Measurements from ENCODE around the gene DAP. TPM values are rescaled to one million over a fixed set of nuclear protein-coding genes. Genes with fewer than 3 reads are reported as not detected.

The DAP gene
- total RNA-seq, 1 experiment from 2014 or later = 47.7 TPM

DNA sequence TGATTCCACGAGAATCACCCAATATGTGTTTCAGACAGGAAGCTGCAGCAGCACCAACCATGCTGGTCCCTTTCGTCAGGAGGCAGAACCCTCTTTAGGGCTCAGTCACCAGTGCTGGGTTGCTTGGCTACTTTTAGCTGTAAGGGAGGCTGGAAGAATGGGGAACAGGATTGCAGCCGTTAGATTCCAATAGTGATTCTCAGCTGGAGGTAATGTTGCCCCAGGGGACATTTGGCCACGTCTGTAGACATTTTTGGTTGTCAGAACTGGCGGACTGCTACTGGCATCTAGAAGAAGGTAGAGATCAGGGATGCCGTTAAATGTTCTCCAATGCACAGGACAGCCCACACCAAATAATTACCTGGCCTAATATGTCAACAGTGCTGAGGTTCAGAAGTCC, 115.4 kb downstream of the DAP start:
- Mint-ChIP-seq H3K9me3 (no peaks in the 10 kb centered on the region), H3K4me1 (peaks cover 16% of the 10 kb centered on the region), H3K36me3 (0 out of 2 replicates have a peak, but pooled peaks cover under 1% of the 10 kb centered on the region), H3K27me3 (ENCODE audit: low read depth) (no peaks in the 10 kb centered on the region), H3K4me3 (no peak overlapping the region), H3K27ac (no peak overlapping the region)
- ATAC-seq = no peak
- DNase-seq (ENCODE audit: low spot score) = no peak
- no peak for TF ChIP-seq NFYB (CRISPR knock-in tag; conservative IDR thresholded peaks at IDR 0.05; ENCODE audit: low read depth)
- ChIA-PET POLR2A (no interaction called here), CTCF (interaction anchor here (1.2 kb wide), 1 partner anchor 180 kb away, joined by 3 read pairs; no protein-coding TSS in a partner anchor)

DNA sequence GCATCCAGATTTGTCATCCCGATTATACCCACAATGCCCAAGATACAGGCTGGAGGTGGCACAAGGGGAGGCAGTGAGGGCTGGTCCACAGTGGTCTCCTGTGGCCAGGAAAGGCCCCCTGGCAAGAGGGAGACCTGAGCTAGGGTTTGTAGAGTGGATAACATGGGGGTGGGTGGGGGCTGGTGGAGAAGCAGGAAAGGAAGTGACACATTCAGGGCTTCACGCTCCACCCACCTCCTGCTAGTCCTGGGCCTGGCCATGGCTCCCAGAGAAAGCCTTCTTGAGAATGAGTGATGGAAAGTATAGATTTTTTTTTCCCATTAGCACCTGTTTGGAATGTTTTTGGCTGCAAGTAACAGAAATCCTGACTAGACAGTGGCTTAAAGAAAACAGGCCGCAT, 115.9 kb downstream of the DAP start:
- Mint-ChIP-seq H3K27ac (no peak overlapping the region), H3K4me3 (no peak overlapping the region), H3K36me3 (0 out of 2 replicates have a peak, but pooled peaks cover 3% of the 10 kb centered on the region), H3K27me3 (ENCODE audit: low read depth) (no peaks in the 10 kb centered on the region), H3K4me1 (peaks cover 17% of the 10 kb centered on the region), H3K9me3 (no peaks in the 10 kb centered on the region)
- ChIA-PET POLR2A (no interaction called here), CTCF (interaction anchor here (1.0 to 1.2 kb wide), 2 partner anchors 181 to 287 kb away, joined by 3 read pairs; no protein-coding TSS in a partner anchor)
- no peak for DNase-seq (ENCODE audit: low spot score)
- TF ChIP-seq, protein P1, sequence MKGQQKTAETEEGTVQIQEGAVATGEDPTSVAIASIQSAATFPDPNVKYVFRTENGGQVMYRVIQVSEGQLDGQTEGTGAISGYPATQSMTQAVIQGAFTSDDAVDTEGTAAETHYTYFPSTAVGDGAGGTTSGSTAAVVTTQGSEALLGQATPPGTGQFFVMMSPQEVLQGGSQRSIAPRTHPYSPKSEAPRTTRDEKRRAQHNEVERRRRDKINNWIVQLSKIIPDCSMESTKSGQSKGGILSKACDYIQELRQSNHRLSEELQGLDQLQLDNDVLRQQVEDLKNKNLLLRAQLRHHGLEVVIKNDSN (CRISPR knock-in tag; IDR thresholded peaks at IDR 0.05) = no peak
- TF ChIP-seq GABPB1 (CRISPR knock-in tag; IDR thresholded peaks at IDR 0.05) (no peak), ZNF138 (CRISPR knock-in tag; conservative IDR thresholded peaks at IDR 0.05) (no peak), TP53 (CRISPR knock-in tag; IDR thresholded peaks at IDR 0.05) (no peak), HMGA2 (CRISPR knock-in tag; IDR thresholded peaks at IDR 0.05) (no peak), ZNF219 (CRISPR knock-in tag; IDR thresholded peaks at IDR 0.05; ENCODE audit: borderline replicate concordance) (no peak), NFATC4 (CRISPR knock-in tag; IDR thresholded peaks at IDR 0.05) (no peak), CREM (CRISPR knock-in tag; IDR thresholded peaks at IDR 0.05) (no peak)
- TF ChIP-seq, protein P2, sequence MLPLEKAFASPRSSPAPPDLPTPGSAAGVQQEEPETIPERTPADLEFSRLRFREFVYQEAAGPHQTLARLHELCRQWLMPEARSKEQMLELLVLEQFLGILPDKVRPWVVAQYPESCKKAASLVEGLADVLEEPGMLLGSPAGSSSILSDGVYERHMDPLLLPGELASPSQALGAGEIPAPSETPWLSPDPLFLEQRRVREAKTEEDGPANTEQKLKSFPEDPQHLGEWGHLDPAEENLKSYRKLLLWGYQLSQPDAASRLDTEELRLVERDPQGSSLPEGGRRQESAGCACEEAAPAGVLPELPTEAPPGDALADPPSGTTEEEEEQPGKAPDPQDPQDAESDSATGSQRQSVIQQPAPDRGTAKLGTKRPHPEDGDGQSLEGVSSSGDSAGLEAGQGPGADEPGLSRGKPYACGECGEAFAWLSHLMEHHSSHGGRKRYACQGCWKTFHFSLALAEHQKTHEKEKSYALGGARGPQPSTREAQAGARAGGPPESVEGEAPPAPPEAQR (CRISPR knock-in tag; IDR thresholded peaks at IDR 0.05) = no peak
- TF ChIP-seq, protein P3, sequence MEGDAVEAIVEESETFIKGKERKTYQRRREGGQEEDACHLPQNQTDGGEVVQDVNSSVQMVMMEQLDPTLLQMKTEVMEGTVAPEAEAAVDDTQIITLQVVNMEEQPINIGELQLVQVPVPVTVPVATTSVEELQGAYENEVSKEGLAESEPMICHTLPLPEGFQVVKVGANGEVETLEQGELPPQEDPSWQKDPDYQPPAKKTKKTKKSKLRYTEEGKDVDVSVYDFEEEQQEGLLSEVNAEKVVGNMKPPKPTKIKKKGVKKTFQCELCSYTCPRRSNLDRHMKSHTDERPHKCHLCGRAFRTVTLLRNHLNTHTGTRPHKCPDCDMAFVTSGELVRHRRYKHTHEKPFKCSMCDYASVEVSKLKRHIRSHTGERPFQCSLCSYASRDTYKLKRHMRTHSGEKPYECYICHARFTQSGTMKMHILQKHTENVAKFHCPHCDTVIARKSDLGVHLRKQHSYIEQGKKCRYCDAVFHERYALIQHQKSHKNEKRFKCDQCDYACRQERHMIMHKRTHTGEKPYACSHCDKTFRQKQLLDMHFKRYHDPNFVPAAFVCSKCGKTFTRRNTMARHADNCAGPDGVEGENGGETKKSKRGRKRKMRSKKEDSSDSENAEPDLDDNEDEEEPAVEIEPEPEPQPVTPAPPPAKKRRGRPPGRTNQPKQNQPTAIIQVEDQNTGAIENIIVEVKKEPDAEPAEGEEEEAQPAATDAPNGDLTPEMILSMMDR (IDR thresholded peaks at IDR 0.05) = no peak
- TF ChIP-seq, protein P4, sequence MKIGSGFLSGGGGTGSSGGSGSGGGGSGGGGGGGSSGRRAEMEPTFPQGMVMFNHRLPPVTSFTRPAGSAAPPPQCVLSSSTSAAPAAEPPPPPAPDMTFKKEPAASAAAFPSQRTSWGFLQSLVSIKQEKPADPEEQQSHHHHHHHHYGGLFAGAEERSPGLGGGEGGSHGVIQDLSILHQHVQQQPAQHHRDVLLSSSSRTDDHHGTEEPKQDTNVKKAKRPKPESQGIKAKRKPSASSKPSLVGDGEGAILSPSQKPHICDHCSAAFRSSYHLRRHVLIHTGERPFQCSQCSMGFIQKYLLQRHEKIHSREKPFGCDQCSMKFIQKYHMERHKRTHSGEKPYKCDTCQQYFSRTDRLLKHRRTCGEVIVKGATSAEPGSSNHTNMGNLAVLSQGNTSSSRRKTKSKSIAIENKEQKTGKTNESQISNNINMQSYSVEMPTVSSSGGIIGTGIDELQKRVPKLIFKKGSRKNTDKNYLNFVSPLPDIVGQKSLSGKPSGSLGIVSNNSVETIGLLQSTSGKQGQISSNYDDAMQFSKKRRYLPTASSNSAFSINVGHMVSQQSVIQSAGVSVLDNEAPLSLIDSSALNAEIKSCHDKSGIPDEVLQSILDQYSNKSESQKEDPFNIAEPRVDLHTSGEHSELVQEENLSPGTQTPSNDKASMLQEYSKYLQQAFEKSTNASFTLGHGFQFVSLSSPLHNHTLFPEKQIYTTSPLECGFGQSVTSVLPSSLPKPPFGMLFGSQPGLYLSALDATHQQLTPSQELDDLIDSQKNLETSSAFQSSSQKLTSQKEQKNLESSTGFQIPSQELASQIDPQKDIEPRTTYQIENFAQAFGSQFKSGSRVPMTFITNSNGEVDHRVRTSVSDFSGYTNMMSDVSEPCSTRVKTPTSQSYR (CRISPR knock-in tag; IDR thresholded peaks at IDR 0.05) = no peak
- TF ChIP-seq, protein P5, sequence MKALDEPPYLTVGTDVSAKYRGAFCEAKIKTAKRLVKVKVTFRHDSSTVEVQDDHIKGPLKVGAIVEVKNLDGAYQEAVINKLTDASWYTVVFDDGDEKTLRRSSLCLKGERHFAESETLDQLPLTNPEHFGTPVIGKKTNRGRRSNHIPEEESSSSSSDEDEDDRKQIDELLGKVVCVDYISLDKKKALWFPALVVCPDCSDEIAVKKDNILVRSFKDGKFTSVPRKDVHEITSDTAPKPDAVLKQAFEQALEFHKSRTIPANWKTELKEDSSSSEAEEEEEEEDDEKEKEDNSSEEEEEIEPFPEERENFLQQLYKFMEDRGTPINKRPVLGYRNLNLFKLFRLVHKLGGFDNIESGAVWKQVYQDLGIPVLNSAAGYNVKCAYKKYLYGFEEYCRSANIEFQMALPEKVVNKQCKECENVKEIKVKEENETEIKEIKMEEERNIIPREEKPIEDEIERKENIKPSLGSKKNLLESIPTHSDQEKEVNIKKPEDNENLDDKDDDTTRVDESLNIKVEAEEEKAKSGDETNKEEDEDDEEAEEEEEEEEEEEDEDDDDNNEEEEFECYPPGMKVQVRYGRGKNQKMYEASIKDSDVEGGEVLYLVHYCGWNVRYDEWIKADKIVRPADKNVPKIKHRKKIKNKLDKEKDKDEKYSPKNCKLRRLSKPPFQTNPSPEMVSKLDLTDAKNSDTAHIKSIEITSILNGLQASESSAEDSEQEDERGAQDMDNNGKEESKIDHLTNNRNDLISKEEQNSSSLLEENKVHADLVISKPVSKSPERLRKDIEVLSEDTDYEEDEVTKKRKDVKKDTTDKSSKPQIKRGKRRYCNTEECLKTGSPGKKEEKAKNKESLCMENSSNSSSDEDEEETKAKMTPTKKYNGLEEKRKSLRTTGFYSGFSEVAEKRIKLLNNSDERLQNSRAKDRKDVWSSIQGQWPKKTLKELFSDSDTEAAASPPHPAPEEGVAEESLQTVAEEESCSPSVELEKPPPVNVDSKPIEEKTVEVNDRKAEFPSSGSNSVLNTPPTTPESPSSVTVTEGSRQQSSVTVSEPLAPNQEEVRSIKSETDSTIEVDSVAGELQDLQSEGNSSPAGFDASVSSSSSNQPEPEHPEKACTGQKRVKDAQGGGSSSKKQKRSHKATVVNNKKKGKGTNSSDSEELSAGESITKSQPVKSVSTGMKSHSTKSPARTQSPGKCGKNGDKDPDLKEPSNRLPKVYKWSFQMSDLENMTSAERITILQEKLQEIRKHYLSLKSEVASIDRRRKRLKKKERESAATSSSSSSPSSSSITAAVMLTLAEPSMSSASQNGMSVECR (CRISPR knock-in tag; IDR thresholded peaks at IDR 0.05; ENCODE audit: borderline replicate concordance) = no peak
- TF ChIP-seq, protein P6, sequence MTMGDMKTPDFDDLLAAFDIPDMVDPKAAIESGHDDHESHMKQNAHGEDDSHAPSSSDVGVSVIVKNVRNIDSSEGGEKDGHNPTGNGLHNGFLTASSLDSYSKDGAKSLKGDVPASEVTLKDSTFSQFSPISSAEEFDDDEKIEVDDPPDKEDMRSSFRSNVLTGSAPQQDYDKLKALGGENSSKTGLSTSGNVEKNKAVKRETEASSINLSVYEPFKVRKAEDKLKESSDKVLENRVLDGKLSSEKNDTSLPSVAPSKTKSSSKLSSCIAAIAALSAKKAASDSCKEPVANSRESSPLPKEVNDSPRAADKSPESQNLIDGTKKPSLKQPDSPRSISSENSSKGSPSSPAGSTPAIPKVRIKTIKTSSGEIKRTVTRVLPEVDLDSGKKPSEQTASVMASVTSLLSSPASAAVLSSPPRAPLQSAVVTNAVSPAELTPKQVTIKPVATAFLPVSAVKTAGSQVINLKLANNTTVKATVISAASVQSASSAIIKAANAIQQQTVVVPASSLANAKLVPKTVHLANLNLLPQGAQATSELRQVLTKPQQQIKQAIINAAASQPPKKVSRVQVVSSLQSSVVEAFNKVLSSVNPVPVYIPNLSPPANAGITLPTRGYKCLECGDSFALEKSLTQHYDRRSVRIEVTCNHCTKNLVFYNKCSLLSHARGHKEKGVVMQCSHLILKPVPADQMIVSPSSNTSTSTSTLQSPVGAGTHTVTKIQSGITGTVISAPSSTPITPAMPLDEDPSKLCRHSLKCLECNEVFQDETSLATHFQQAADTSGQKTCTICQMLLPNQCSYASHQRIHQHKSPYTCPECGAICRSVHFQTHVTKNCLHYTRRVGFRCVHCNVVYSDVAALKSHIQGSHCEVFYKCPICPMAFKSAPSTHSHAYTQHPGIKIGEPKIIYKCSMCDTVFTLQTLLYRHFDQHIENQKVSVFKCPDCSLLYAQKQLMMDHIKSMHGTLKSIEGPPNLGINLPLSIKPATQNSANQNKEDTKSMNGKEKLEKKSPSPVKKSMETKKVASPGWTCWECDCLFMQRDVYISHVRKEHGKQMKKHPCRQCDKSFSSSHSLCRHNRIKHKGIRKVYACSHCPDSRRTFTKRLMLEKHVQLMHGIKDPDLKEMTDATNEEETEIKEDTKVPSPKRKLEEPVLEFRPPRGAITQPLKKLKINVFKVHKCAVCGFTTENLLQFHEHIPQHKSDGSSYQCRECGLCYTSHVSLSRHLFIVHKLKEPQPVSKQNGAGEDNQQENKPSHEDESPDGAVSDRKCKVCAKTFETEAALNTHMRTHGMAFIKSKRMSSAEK (CRISPR knock-in tag; IDR thresholded peaks at IDR 0.05; ENCODE audit: borderline replicate concordance) = no peak
- no peak for ATAC-seq
